DMS53 treated with DMSO at 0.1 percent for 48 hours (cell line): ENCODE results near the gene SIX5.
"Not testable (repeated sequence)": the region's sequence is repeated elsewhere in the genome, so short reads cannot be mapped to it uniquely, and the experiment has no call there.

ENCODE experiments used
- DNase-seq: peaks from one replicate; lab custom pipeline; 2025; ENCODE audit not compliant: unreplicated experiment; lab: John Stamatoyannopoulos, UW

SIX5 gene

GRCh38 chr19:45768984-45769782 is at the start of gene SIX5:
TSS of gene SIX5 (minus strand) at chr19:45769252. CDS start at chr19:45768844, 408 bp downstream.
- DNase-seq = peak; percentile 94

- DNase-seq = peak; percentile 56
These were observed 48.8 kb upstream of the SIX5 start for GRCh38 chr19:45817725-45818301.

GRCh38 chr19:45817010-45817724 is 48.1 kb upstream of the SIX5 start:
- peak; percentile 90 for DNase-seq

GRCh38 chr19:45816236-45817009 is 47.4 kb upstream of the SIX5 start:
- no peak for DNase-seq

GRCh38 chr19:45815481-45816216 is 46.6 kb upstream of the SIX5 start:
- no peak for DNase-seq

- DNase-seq = no peak
These were observed 45.9 kb upstream of the SIX5 start, which contains the start of gene RSPH6A for GRCh38 chr19:45814851-45815480. TSS of gene RSPH6A (minus strand) at chr19:45815308. CDS start at chr19:45815176, 132 bp downstream.

GRCh38 chr19:45814166-45814780 is 45.2 kb upstream of the SIX5 start:
- no peak for DNase-seq

GRCh38 chr19:45812297-45812696 is 43.2 kb upstream of the SIX5 start:
- DNase-seq = no peak

- DNase-seq = peak; percentile 92
These were observed 40.6 kb upstream of the SIX5 start for GRCh38 chr19:45809643-45810159.

- no peak for DNase-seq
These were observed 36.7 kb upstream of the SIX5 start for GRCh38 chr19:45805719-45806118.

- no peak for DNase-seq
These were observed 35.8 kb upstream of the SIX5 start for GRCh38 chr19:45804959-45805230.

GRCh38 chr19:45804140-45804958 is 35.3 kb upstream of the SIX5 start:
- no peak for DNase-seq

GRCh38 chr19:45801603-45802175 is 32.6 kb upstream of the SIX5 start:
- DNase-seq = no peak

GRCh38 chr19:45800070-45800553 is 31.1 kb upstream of the SIX5 start:
- no peak for DNase-seq

- DNase-seq = not testable (repeated sequence)
These were observed 30.5 kb upstream of the SIX5 start for GRCh38 chr19:45799541-45799940.

GRCh38 chr19:45798995-45799517 is 30.0 kb upstream of the SIX5 start:
- DNase-seq = peak; percentile 33

- DNase-seq = no peak
These were observed 25.6 kb upstream of the SIX5 start for GRCh38 chr19:45794627-45795026.

GRCh38 chr19:45793876-45794275 is 24.8 kb upstream of the SIX5 start:
- no peak for DNase-seq
